Smooth muscle cell (in vitro differentiated cells): ENCODE measurements around the gene PPP1R12C. TPM values are rescaled to one million over a fixed set of nuclear protein-coding genes. Genes with fewer than 3 reads are reported as not detected.

ENCODE experiments used
- DNase-seq: peaks from one replicate; lab custom pipeline; 2025; ENCODE audit not compliant: unreplicated experiment; lab: John Stamatoyannopoulos, UW
- H2AFZ ChIP-seq: fragments of 200-600 bp; sonication (generic); 2 replicates; pipeline ENCODE4 v1.6.0; 2016; ENCODE audit warnings: antibody characterized with exemption, low read depth, mild to moderate bottlenecking
- H3F3A ChIP-seq: fragments of 200-600 bp; sonication (generic); 2 replicates; pipeline ENCODE4 v1.6.0; 2017; ENCODE audit warnings: antibody characterized with exemption, low read depth
- H3K27ac ChIP-seq: fragments of 200-600 bp; sonication (generic); 2 replicates; pipeline ENCODE4 v1.5.1; 2016; ENCODE audit warnings: low read depth, mild to moderate bottlenecking
- H3K27me3 ChIP-seq: fragments of 200-600 bp; sonication (generic); 2 replicates; pipeline ENCODE4 v1.6.1; 2016; ENCODE audit warnings: low read depth, mild to moderate bottlenecking
- H3K36me3 ChIP-seq: fragments of 200-600 bp; sonication (generic); 2 replicates; pipeline ENCODE4 v1.5.1; 2016; ENCODE audit warnings: low read depth
- H3K4me1 ChIP-seq: fragments of 200-600 bp; sonication (generic); 2 replicates; pipeline ENCODE4 v1.5.1; 2016; ENCODE audit warnings: low read depth
- H3K4me2 ChIP-seq: fragments of 200-600 bp; sonication (generic); 2 replicates; pipeline ENCODE4 v1.6.0; 2016; ENCODE audit warnings: mild to moderate bottlenecking
- H3K4me3 ChIP-seq: fragments of 200-600 bp; sonication (generic); 2 replicates; pipeline ENCODE4 v1.5.1; 2016; ENCODE audit warnings: mild to moderate bottlenecking
- H3K79me2 ChIP-seq: fragments of 200-600 bp; sonication (generic); 2 replicates; pipeline ENCODE4 v1.6.0; 2016; ENCODE audit warnings: low read depth, mild to moderate bottlenecking
- H3K9ac ChIP-seq: fragments of 200-600 bp; sonication (generic); 2 replicates; pipeline ENCODE4 v1.6.0; 2016; ENCODE audit warnings: low read depth
- H3K9me3 ChIP-seq: fragments of 200-600 bp; sonication (generic); replicated peaks from 2 replicates; pipeline ENCODE4 v1.5.1; 2016; ENCODE audit warnings: low read depth
- H4K20me1 ChIP-seq: fragments of 200-600 bp; sonication (generic); 2 replicates; pipeline ENCODE4 v1.6.0; 2016; ENCODE audit warnings: low read depth
- WGBS: methylation state at CpG from one replicate; pipeline ENCODE4 v1.1.7; 2016; ENCODE audit warnings: low lambda C conversion rate; 5-methylcytosine and 5-hydroxymethylcytosine counted together
- polyA plus RNA-seq: library from polyadenylated mRNA; unstranded; fragments of >200 nt; fragmentation: Nextera tagmentation; extraction: Ambion mirVana; gene quantifications from 2 replicates; pipeline ENCODE4 v1.2.1, GENCODE V29; 2016
- total RNA-seq: library from RNA; depleted of rRNA; stranded (reverse); fragments of >200 nt; gene quantifications from 2 replicates; pipeline ENCODE4 v1.2.3, GENCODE V29; 2014
- TF ChIP-seq, protein P1 (sequence below): fragments of 200-600 bp; sonication (generic); IDR thresholded peaks from 2 replicates; pipeline ENCODE4 v1.5.1; 2017; ENCODE audit warnings: borderline replicate concordance, mild to moderate bottlenecking, antibody characterized with exemption; ENCODE audit not compliant: insufficient read depth, poor library complexity, severe bottlenecking

Gene PPP1R12C
- total and polyA plus RNA-seq, 2 experiments from 2014 or later = 26.1 to 30.5 TPM

DNA sequence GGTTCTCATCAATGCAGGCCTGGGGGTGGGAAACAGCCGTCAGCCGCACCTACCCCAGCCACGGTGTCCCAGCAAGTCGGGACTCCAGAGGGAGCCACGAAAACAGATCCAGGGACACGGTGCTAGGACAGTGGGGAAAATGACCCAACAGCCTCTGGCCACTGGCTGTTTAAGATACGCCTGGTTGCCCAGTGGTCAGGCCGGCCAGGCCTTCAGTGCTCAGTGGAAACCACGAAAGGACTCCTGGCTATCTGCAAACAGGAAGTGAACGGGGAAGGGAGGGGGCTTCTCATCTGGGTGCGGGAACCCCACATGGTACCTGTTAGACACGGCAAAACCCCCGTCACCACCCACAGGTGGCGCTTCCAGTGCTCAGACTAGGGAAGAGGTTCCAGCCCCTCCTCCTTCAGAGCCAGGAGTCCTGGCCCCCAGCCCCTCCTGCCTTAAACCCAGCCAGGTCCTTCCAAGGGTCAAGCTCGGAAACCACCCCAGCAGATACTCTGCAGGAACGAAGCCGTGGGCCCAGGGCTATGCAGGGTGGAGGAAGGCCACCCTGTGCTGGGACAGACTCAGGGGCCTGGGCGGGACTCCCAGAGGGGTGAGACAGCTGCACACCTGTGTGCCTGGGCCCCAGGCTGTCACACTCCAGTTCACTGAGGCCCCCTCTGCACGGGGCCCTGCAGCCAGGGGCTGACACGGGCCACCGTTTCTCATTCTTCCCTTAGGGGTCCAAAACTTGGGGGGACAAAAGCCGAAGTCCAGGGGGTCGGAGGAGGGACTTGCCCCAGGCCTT is 4.5 kb downstream of the PPP1R12C start:
- Histone ChIP-seq H3K27me3 (no peaks in the 10 kb centered on the region), H3K36me3 (no peaks in the 10 kb centered on the region), H2AFZ (no peak overlapping the region), H3K4me3 (no peak overlapping the region), H3K79me2 (peaks cover 53% of the 10 kb centered on the region), H3K4me1 (peaks cover 7% of the 10 kb centered on the region), H3K9me3 (no peaks in the 10 kb centered on the region), H4K20me1 (peaks cover 88% of the 10 kb centered on the region), H3K9ac (peak overlapping the region; percentile 73), H3F3A (no peaks in the 10 kb centered on the region), H3K27ac (peak overlapping the region; percentile 66), H3K4me2 (no peak overlapping the region)
- TF ChIP-seq, protein P1, sequence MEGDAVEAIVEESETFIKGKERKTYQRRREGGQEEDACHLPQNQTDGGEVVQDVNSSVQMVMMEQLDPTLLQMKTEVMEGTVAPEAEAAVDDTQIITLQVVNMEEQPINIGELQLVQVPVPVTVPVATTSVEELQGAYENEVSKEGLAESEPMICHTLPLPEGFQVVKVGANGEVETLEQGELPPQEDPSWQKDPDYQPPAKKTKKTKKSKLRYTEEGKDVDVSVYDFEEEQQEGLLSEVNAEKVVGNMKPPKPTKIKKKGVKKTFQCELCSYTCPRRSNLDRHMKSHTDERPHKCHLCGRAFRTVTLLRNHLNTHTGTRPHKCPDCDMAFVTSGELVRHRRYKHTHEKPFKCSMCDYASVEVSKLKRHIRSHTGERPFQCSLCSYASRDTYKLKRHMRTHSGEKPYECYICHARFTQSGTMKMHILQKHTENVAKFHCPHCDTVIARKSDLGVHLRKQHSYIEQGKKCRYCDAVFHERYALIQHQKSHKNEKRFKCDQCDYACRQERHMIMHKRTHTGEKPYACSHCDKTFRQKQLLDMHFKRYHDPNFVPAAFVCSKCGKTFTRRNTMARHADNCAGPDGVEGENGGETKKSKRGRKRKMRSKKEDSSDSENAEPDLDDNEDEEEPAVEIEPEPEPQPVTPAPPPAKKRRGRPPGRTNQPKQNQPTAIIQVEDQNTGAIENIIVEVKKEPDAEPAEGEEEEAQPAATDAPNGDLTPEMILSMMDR = no peak
- DNase-seq = no peak
- WGBS = 92% methylated on average over 23 of the region's 23 CpGs

DNA sequence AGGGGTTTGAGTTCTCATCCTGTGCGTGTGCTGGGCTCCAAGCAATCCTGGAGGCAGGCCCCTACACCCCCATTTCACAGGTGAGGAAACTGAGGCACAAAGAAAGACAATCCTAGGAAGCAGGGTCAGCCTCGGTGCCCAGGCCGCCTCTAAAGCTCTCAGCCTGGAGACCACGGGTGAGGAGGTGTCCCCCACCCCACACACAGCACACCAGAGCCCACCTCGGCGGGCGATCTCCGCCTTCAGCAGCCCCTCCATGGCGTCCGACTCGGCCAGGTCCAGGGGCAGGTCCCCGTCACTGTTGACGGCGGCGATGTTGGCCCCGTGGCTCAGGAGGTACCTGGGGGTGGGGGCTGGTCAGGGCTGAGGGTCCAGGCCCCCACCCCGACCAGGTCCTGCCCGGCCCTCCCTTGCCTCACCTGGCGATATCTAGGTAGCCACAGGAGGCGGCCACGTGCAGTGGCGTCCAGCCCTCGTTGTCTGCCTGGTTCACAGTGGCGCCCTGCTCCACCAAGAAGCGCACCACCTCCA is 5.1 kb downstream of the PPP1R12C start:
- no peaks in the 10 kb centered on the region for H3K9me3 ChIP-seq
- WGBS = 97% methylated on average over 25 of the region's 25 CpGs
- H3F3A ChIP-seq = no peaks in the 10 kb centered on the region
- no peaks in the 10 kb centered on the region for H3K36me3 ChIP-seq
- H3K27me3 ChIP-seq = no peaks in the 10 kb centered on the region
- DNase-seq = no peak
- TF ChIP-seq, protein P1 = no peak
- H2AFZ ChIP-seq = no peak overlapping the region
- no peak overlapping the region for H3K9ac ChIP-seq
- H4K20me1 ChIP-seq = peaks cover 89% of the 10 kb centered on the region
- peaks cover 53% of the 10 kb centered on the region for H3K79me2 ChIP-seq
- peaks cover 7% of the 10 kb centered on the region for H3K4me1 ChIP-seq
- H3K27ac ChIP-seq = no peak overlapping the region
- no peak overlapping the region for H3K4me3 ChIP-seq
- no peak overlapping the region for H3K4me2 ChIP-seq

DNA sequence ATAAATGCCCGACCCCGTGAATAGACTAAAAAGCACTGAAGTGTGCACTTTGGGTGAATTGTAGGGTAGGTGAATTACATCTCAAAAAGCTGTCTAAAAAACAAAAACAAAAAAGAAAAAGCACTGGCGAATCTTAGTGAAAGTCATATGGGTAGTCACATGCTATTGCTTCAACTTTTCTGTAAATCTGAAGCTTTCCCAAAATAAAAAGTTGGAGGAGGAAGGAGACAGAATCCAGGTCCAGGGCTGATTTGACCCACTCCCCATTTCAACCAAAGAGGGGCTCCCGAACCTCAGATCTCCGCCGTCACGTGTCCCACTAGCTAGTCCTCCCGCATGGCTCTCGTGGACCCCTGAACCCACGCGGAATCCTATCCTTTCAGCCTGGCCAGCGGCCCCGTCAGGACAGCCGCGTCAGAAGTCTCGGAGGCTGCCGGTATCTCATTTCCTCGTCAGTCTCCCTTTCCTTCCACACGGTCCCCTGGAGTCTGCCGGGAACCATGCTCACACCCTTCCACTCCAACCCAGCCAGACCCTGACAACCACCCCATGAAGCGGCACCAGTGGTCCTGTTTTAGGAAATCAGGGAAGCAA is 6.1 kb downstream of the PPP1R12C start:
- H3K9ac ChIP-seq = no peak overlapping the region
- no peaks in the 10 kb centered on the region for H3K27me3 ChIP-seq
- H3K4me1 ChIP-seq = peaks cover 7% of the 10 kb centered on the region
- peaks cover 51% of the 10 kb centered on the region for H3K79me2 ChIP-seq
- 96% methylated on average over 21 of the region's 21 CpGs for WGBS
- H3K4me2 ChIP-seq = no peak overlapping the region
- H4K20me1 ChIP-seq = peaks cover 92% of the 10 kb centered on the region
- no peaks in the 10 kb centered on the region for H3K36me3 ChIP-seq
- no peak overlapping the region for H3K4me3 ChIP-seq
- DNase-seq = no peak
- no peak overlapping the region for H2AFZ ChIP-seq
- TF ChIP-seq, protein P1 = no peak
- no peaks in the 10 kb centered on the region for H3F3A ChIP-seq
- no peaks in the 10 kb centered on the region for H3K9me3 ChIP-seq
- no peak overlapping the region for H3K27ac ChIP-seq
